HG03280 (cell line): ENCODE data around the gene GOLT1A.

Experiments
- ATAC-seq: cut with Tn5 transposase; IDR thresholded peaks from one replicate; pipeline ENCODE4 v1.9.1; 2021; ENCODE audit warnings: mild to moderate bottlenecking, moderate library complexity; ENCODE audit not compliant: unreplicated experiment

Gene GOLT1A

GRCh38 chr1:204194080-204194479 is 19.7 kb downstream of the GOLT1A start:
- no peak for ATAC-seq

- no peak for ATAC-seq
Observed at GRCh38 chr1:204192589-204193352, 21.0 kb downstream of the GOLT1A start.

- ATAC-seq: no peak
Observed at GRCh38 chr1:204192046-204192445, 21.7 kb downstream of the GOLT1A start.

GRCh38 chr1:204191456-204191855 is 22.3 kb downstream of the GOLT1A start:
- no peak for ATAC-seq

GRCh38 chr1:204190212-204191211 is 23.3 kb downstream of the GOLT1A start:
- no peak for ATAC-seq

GRCh38 chr1:204188959-204189639 is 24.7 kb downstream of the GOLT1A start:
- ATAC-seq: no peak

GRCh38 chr1:204186597-204186996 is 27.2 kb downstream of the GOLT1A start:
- ATAC-seq: no peak

- no peak for ATAC-seq
Observed at GRCh38 chr1:204181116-204181515, 32.7 kb downstream of the GOLT1A start.

- no peak for ATAC-seq
Observed at GRCh38 chr1:204180133-204180532, 33.7 kb downstream of the GOLT1A start.

GRCh38 chr1:204178487-204179281 is 35.1 kb downstream of the GOLT1A start:
- no peak for ATAC-seq

- no peak for ATAC-seq
Observed at GRCh38 chr1:204177133-204177532, 36.7 kb downstream of the GOLT1A start.

- ATAC-seq: no peak
Observed at GRCh38 chr1:204176049-204176448, 37.7 kb downstream of the GOLT1A start.

- ATAC-seq: no peak
Observed at GRCh38 chr1:204174958-204175357, 38.8 kb downstream of the GOLT1A start.

- no peak for ATAC-seq
Observed at GRCh38 chr1:204172404-204173029, 41.3 kb downstream of the GOLT1A start.

GRCh38 chr1:204171751-204172178 is 42.0 kb downstream of the GOLT1A start:
- ATAC-seq: no peak

- ATAC-seq: no peak
Observed at GRCh38 chr1:204170494-204171155, 43.2 kb downstream of the GOLT1A start.

GRCh38 chr1:204169858-204170257 is 43.9 kb downstream of the GOLT1A start:
- ATAC-seq: no peak

- ATAC-seq: no peak
Observed at GRCh38 chr1:204167730-204168129, 46.1 kb downstream of the GOLT1A start.

GRCh38 chr1:204166219-204166618 is 47.6 kb downstream of the GOLT1A start, which contains the start of gene REN:
TSS of gene REN (minus strand) at chr1:204166337. CDS start at chr1:204166293, 44 bp downstream.
- no peak for ATAC-seq
